Activated T-cell treated with anti-CD3 and anti-CD28 coated beads, Interleukin-2, amount 50 U/mL, for 24 hours (primary cell): ENCODE data around the gene LEFTY2.
"Not testable (repeated sequence)": the region's sequence is repeated elsewhere in the genome, so short reads cannot be mapped to it uniquely, and the experiment has no call there.

Experiments used
- DNase-seq: peaks from one replicate; pipeline ENCODE4 v3.0.0-alpha.2; 2020
- H3K27ac Mint-ChIP-seq: 2 replicates; pipeline ENCODE4 v1.8.0; 2020; ENCODE audit warnings: mild to moderate bottlenecking, mixed read lengths
- H3K27me3 Mint-ChIP-seq: 2 replicates; pipeline ENCODE4 v1.8.0; 2020; ENCODE audit warnings: mixed read lengths
- H3K36me3 Mint-ChIP-seq: 2 replicates; pipeline ENCODE4 v1.8.0; 2020; ENCODE audit warnings: low read depth, mixed read lengths
- H3K4me1 Mint-ChIP-seq: 2 replicates; pipeline ENCODE4 v1.8.0; 2020; ENCODE audit warnings: low read depth, mixed read lengths
- H3K4me3 Mint-ChIP-seq: 2 replicates; pipeline ENCODE4 v1.8.0; 2020; ENCODE audit warnings: mild to moderate bottlenecking, moderate library complexity, mixed read lengths
- H3K9me3 Mint-ChIP-seq: 2 replicates; pipeline ENCODE4 v1.8.0; 2020; ENCODE audit warnings: mixed read lengths

Gene LEFTY2, protein sequence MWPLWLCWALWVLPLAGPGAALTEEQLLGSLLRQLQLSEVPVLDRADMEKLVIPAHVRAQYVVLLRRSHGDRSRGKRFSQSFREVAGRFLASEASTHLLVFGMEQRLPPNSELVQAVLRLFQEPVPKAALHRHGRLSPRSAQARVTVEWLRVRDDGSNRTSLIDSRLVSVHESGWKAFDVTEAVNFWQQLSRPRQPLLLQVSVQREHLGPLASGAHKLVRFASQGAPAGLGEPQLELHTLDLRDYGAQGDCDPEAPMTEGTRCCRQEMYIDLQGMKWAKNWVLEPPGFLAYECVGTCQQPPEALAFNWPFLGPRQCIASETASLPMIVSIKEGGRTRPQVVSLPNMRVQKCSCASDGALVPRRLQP

GRCh38 chr1:225941187-225941941 is at the start of gene LEFTY2:
Gene LEFTY2 (minus strand): TSS chr1:225941220. CDS start chr1:225941140, 80 bp downstream.
- Mint-ChIP-seq H3K9me3 (no peaks in the 10 kb centered on the region), H3K4me1 (peaks cover 13% of the 10 kb centered on the region), H3K36me3 (no peaks in the 10 kb centered on the region), H3K27ac (no peak within 1 kb of the TSS), H3K4me3 (no peak within 1 kb of the TSS), H3K27me3 (peaks cover 5% of the 10 kb centered on the region)
- no peak for DNase-seq

- Mint-ChIP-seq H3K36me3 (peaks cover 94% of the 10 kb centered on the region), H3K27me3 (no peaks in the 10 kb centered on the region), H3K9me3 (no peaks in the 10 kb centered on the region), H3K4me1 (peaks cover 39% of the 10 kb centered on the region), H3K4me3 (no peak overlapping the region), H3K27ac (peak overlapping the region; percentile 55)
- DNase-seq, result no peak
Observed at GRCh38 chr1:225987491-225988316, 46.7 kb upstream of the LEFTY2 start.

DNA sequence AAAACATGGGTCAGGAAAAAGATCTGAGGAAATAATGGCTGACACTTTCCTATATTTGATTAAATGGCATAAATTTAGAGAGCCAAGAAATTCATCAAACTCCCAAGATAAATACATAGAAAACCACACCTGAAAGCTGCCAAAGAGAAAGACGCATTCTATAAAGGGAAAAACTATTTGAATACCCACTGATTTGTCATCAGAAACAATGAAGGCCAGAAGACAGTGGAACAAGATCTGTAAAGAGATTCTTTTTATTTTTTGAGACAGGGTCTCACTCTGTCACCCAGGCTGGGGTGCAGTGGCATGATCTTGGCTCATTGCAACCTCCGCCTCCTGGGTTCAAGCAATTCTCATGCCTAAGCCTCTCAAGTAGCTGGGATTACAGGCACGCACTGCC is 40.7 kb upstream of the LEFTY2 start:
- no peaks in the 10 kb centered on the region for H3K9me3 Mint-ChIP-seq
- H3K4me1 Mint-ChIP-seq, result peaks cover 14% of the 10 kb centered on the region
- H3K27ac Mint-ChIP-seq, result no peak overlapping the region
- peaks cover 90% of the 10 kb centered on the region for H3K36me3 Mint-ChIP-seq
- no peaks in the 10 kb centered on the region for H3K27me3 Mint-ChIP-seq
- H3K4me3 Mint-ChIP-seq, result no peak overlapping the region
- DNase-seq, result no peak

- H3K27me3 Mint-ChIP-seq, result no peaks in the 10 kb centered on the region
- no peaks in the 10 kb centered on the region for H3K9me3 Mint-ChIP-seq
- DNase-seq, result no peak
- H3K36me3 Mint-ChIP-seq, result peaks cover 80% of the 10 kb centered on the region
- H3K4me3 Mint-ChIP-seq, result no peak overlapping the region
- H3K4me1 Mint-ChIP-seq, result peaks cover 9% of the 10 kb centered on the region
- peak overlapping the region; percentile 53 for H3K27ac Mint-ChIP-seq
Observed at GRCh38 chr1:225980005-225980836, 39.2 kb upstream of the LEFTY2 start.

DNA sequence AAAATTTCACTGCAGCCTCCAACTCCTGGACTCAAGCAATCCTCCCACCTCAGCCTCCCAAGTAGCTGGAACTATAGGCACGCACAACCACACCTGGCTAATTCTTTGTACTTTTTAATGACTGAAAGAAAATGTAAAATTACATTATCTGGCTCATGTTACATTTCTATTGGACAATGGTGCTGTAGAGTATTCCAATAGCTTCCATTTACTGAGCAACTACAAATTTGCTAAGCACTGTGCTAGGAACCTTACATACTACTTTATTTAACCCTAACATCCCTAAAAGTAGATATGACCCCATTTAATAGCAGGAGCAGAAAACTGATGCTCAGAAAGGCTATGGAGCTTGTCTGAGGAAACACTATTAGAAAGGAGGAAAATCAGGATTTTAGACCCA is 38.4 kb upstream of the LEFTY2 start:
- no peaks in the 10 kb centered on the region for H3K9me3 Mint-ChIP-seq
- no peak overlapping the region for H3K4me3 Mint-ChIP-seq
- peaks cover 72% of the 10 kb centered on the region for H3K36me3 Mint-ChIP-seq
- H3K4me1 Mint-ChIP-seq, result peaks cover 9% of the 10 kb centered on the region
- H3K27me3 Mint-ChIP-seq, result no peaks in the 10 kb centered on the region
- DNase-seq, result no peak
- no peak overlapping the region for H3K27ac Mint-ChIP-seq

- no peak overlapping the region for H3K4me3 Mint-ChIP-seq
Observed at GRCh38 chr1:225977937-225978748, 37.1 kb upstream of the LEFTY2 start.

GRCh38 chr1:225975146-225975545 is 34.1 kb upstream of the LEFTY2 start:
- not testable (repeated sequence) for H3K27ac Mint-ChIP-seq, H3K9me3 Mint-ChIP-seq, H3K4me3 Mint-ChIP-seq, H3K4me1 Mint-ChIP-seq, DNase-seq, H3K27me3 Mint-ChIP-seq
- H3K36me3 Mint-ChIP-seq, result peaks cover 35% of the 10 kb centered on the region

More at GRCh38 chr1:225977937-225978748, 37.1 kb upstream of the LEFTY2 start:
- peaks cover 62% of the 10 kb centered on the region for H3K36me3 Mint-ChIP-seq
- no peaks in the 10 kb centered on the region for H3K27me3 Mint-ChIP-seq
- peak overlapping the region; percentile 66 for H3K27ac Mint-ChIP-seq
- H3K4me1 Mint-ChIP-seq, result peaks cover 9% of the 10 kb centered on the region
- H3K9me3 Mint-ChIP-seq, result no peaks in the 10 kb centered on the region
- no peak for DNase-seq

- H3K4me3 Mint-ChIP-seq, result no peak overlapping the region
- DNase-seq, result no peak
Observed at GRCh38 chr1:225974454-225974853, 33.4 kb upstream of the LEFTY2 start.

GRCh38 chr1:225973158-225973557 is 32.1 kb upstream of the LEFTY2 start:
- Mint-ChIP-seq H3K4me3 (no peak overlapping the region), H3K9me3 (no peaks in the 10 kb centered on the region), H3K4me1 (peaks cover 4% of the 10 kb centered on the region), H3K27ac (no peak overlapping the region), H3K36me3 (peaks cover 18% of the 10 kb centered on the region), H3K27me3 (no peaks in the 10 kb centered on the region)
- DNase-seq, result no peak

More at GRCh38 chr1:225974454-225974853, 33.4 kb upstream of the LEFTY2 start:
- H3K4me1 Mint-ChIP-seq, result peaks cover 4% of the 10 kb centered on the region
- H3K36me3 Mint-ChIP-seq, result peaks cover 28% of the 10 kb centered on the region
- H3K27me3 Mint-ChIP-seq, result no peaks in the 10 kb centered on the region
- H3K9me3 Mint-ChIP-seq, result no peaks in the 10 kb centered on the region
- H3K27ac Mint-ChIP-seq, result no peak overlapping the region

DNA sequence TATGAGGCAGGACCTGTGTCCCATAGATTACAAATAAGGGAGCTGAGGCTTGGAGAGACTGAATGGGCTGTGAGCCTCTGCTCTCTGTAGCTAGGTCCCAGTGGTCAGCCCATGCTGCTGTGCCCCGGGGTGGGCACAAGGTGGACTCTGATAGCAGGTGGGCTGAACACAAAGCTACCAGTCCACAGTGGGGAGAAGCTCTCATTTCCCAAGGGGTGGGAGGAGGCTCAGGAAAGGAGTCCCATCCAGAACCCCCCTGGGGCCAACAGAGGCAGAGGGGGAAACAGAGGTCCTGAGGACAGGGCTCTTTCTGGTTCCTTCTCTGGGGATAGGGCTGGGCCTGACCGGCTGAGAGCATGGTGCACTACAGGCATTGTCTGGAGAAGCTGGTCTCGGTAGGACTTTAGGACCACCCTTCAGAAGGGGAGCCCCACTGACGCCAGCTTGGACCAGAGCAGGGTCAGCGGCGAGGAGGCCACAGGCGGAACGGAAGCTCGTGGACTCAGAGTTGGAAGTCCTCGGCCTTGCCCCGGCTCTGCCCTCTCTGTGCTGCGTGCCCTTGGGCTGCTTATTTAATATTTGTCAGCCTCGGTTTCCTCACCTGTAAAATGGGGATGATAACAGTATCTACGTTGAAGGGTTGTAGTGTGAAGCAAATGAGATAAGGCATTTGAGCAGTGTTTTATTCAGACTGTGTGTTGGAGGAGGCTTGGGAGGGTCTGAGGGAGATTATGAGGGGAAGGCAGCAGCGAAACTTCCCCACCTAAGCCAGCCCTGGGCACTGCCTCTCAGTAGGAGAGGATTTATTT is 31.5 kb upstream of the LEFTY2 start:
- H3K27ac Mint-ChIP-seq, result no peak overlapping the region
- no peaks in the 10 kb centered on the region for H3K9me3 Mint-ChIP-seq
- no peak for DNase-seq
- H3K27me3 Mint-ChIP-seq, result no peaks in the 10 kb centered on the region
- H3K4me3 Mint-ChIP-seq, result no peak overlapping the region
- peaks cover 12% of the 10 kb centered on the region for H3K36me3 Mint-ChIP-seq
- H3K4me1 Mint-ChIP-seq, result peaks cover 4% of the 10 kb centered on the region

DNA sequence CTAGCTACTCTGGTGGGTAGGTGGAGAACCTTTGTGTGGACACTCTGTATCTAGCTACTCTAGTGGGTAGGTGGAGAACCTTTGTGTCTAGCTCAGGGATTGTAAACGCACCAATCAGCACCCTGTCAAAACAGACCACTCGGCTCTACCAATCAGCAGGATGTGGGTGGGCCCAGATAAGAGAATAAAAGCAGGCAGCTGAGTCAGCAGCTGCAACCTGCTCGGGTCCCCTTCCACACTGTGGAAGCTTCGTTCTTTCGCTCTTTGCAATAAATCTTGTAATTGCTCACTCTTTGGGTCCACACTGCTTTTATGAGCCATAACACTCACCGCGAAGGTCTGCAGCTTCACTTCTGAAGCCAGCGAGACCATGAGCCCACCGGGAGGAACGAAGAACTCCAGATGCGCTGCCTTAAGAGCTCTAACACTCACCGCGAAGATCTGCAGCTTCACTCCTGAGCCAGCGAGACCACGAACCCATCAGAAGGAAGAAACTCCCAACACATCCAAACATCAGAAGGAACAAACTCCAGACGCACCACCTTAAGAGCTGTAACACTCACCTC is 29.7 kb upstream of the LEFTY2 start:
- H3K27me3 Mint-ChIP-seq, H3K9me3 Mint-ChIP-seq, H3K4me1 Mint-ChIP-seq, DNase-seq, H3K27ac Mint-ChIP-seq, H3K4me3 Mint-ChIP-seq, H3K36me3 Mint-ChIP-seq: not testable (repeated sequence)

DNA sequence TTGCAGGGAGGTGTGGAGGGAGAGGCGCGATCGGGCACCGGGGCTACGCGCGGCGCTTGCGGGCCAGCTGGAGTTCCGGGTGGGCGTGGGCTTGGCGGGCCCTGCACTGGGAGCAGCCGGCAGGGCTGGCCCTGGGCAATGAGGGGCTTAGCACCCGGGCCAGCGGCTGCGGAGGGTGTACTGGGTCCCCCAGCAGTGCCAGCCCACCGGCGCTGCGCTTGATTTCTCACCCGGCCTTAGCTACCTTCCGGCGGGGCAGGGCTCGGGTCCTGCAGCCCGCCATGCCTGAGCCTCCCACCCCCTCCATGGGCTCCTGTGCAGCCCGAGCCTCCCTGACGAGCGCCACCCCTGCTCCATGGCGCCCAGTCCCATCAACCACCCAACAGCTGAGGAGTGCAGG is 28.7 kb upstream of the LEFTY2 start:
- not testable (repeated sequence) for H3K9me3 Mint-ChIP-seq, H3K27ac Mint-ChIP-seq, H3K4me3 Mint-ChIP-seq, DNase-seq, H3K4me1 Mint-ChIP-seq, H3K36me3 Mint-ChIP-seq, H3K27me3 Mint-ChIP-seq
